ENCODE results near the gene SEPTIN8.

The SEPTIN8 gene

GRCh38 chr5:132778129-132778528 is 1.1 kb upstream of the SEPTIN8 start:
- no peak for DNase-seq (ENCODE audit: low spot score)
- no peak for TF ChIP-seq CTCF (IDR thresholded peaks at IDR 0.05; ENCODE audit: extremely low read depth, missing control alignments)

GRCh38 chr5:132776938-132777208 is 166 bp downstream of the SEPTIN8 start:
- TF ChIP-seq CTCF (IDR thresholded peaks at IDR 0.05; ENCODE audit: extremely low read depth, missing control alignments), result no peak
- no peak for DNase-seq (ENCODE audit: low spot score)

GRCh38 chr5:132776131-132776937 is 705 bp downstream of the SEPTIN8 start:
- no peak for DNase-seq (ENCODE audit: low spot score)
- TF ChIP-seq CTCF (IDR thresholded peaks at IDR 0.05; ENCODE audit: extremely low read depth, missing control alignments), result no peak

GRCh38 chr5:132775476-132775961 is 1.5 kb downstream of the SEPTIN8 start:
- DNase-seq (ENCODE audit: low spot score), result no peak
- no peak for TF ChIP-seq CTCF (IDR thresholded peaks at IDR 0.05; ENCODE audit: extremely low read depth, missing control alignments)

- no peak for DNase-seq (ENCODE audit: low spot score)
- no peak for TF ChIP-seq CTCF (IDR thresholded peaks at IDR 0.05; ENCODE audit: extremely low read depth, missing control alignments)
Observed at GRCh38 chr5:132774896-132775295, 2.1 kb downstream of the SEPTIN8 start.

- DNase-seq (ENCODE audit: low spot score), result no peak
- TF ChIP-seq CTCF (IDR thresholded peaks at IDR 0.05; ENCODE audit: extremely low read depth, missing control alignments), result no peak
Observed at GRCh38 chr5:132774406-132774805, 2.6 kb downstream of the SEPTIN8 start.

- DNase-seq (ENCODE audit: low spot score), result no peak
- no peak for TF ChIP-seq CTCF (IDR thresholded peaks at IDR 0.05; ENCODE audit: extremely low read depth, missing control alignments)
Observed at GRCh38 chr5:132773601-132774355, 3.3 kb downstream of the SEPTIN8 start.

Data from GM20000 (cell line).